Neural progenitor cell (in vitro differentiated cells): ENCODE measurements around the gene ERMP1. TPM values are rescaled to one million over a fixed set of nuclear protein-coding genes. Genes with fewer than 3 reads are reported as not detected.

Source experiments
- DNase-seq: peaks from one replicate; pipeline ENCODE4 v3.0.0-alpha.2; 2016; ENCODE audit warnings: low spot score
- H2AFZ ChIP-seq: fragments of 200-600 bp; sonication (generic); replicated peaks from 2 replicates; pipeline ENCODE4 v1.6.1; 2016; ENCODE audit warnings: antibody characterized with exemption
- H3F3A ChIP-seq: fragments of 200-600 bp; sonication (generic); 2 replicates; pipeline ENCODE4 v1.6.1; 2016; ENCODE audit warnings: antibody characterized with exemption, low read depth
- H3K27ac ChIP-seq: fragments of 200-600 bp; sonication (generic); 2 replicates; pipeline ENCODE4 v1.5.1; 2016; ENCODE audit warnings: mild to moderate bottlenecking
- H3K27me3 ChIP-seq: fragments of 200-600 bp; sonication (generic); 2 replicates; pipeline ENCODE4 v1.6.1; 2016; ENCODE audit warnings: mild to moderate bottlenecking, moderate library complexity
- H3K36me3 ChIP-seq: fragments of 200-600 bp; sonication (generic); 2 replicates; pipeline ENCODE4 v1.5.1; 2016
- H3K4me1 ChIP-seq: fragments of 200-600 bp; sonication (generic); 2 replicates; pipeline ENCODE4 v1.6.1; 2016; ENCODE audit warnings: mixed run types
- H3K4me2 ChIP-seq: fragments of 200-600 bp; sonication (generic); 2 replicates; pipeline ENCODE4 v1.6.1; 2016
- H3K4me3 ChIP-seq: fragments of 200-600 bp; sonication (generic); 2 replicates; pipeline ENCODE4 v1.5.1; 2016
- H3K79me2 ChIP-seq: fragments of 200-600 bp; sonication (generic); 2 replicates; pipeline ENCODE4 v1.6.1; 2016; ENCODE audit warnings: low read depth
- H3K9ac ChIP-seq: fragments of 200-600 bp; sonication (generic); 2 replicates; pipeline ENCODE4 v1.6.1; 2016
- H3K9me3 ChIP-seq: fragments of 200-600 bp; sonication (generic); 2 replicates; pipeline ENCODE4 v1.5.1; 2016; ENCODE audit warnings: low read depth
- H4K20me1 ChIP-seq: fragments of 200-600 bp; sonication (generic); 2 replicates; pipeline ENCODE4 v1.6.1; 2016; ENCODE audit warnings: low read depth
- H3K27ac Mint-ChIP-seq: 3 replicates; pipeline ENCODE4 v1.8.0; 2021; ENCODE audit warnings: mixed read lengths
- H3K27me3 Mint-ChIP-seq: 2 replicates; pipeline ENCODE4 v1.8.0; 2022; ENCODE audit warnings: low read depth, mild to moderate bottlenecking, inconsistent platforms, moderate library complexity, mixed read lengths; ENCODE audit not compliant: insufficient read depth
- H3K36me3 Mint-ChIP-seq: 3 replicates; pipeline ENCODE4 v1.8.0; 2021; ENCODE audit warnings: mixed read lengths
- H3K4me1 Mint-ChIP-seq: 3 replicates; pipeline ENCODE4 v1.8.0; 2021; ENCODE audit warnings: mixed read lengths
- H3K4me3 Mint-ChIP-seq: 3 replicates; pipeline ENCODE4 v1.8.0; 2021; ENCODE audit warnings: mild to moderate bottlenecking, moderate library complexity, mixed read lengths
- H3K9me3 Mint-ChIP-seq: 3 replicates; pipeline ENCODE4 v1.8.0; 2020; ENCODE audit warnings: mixed read lengths
- CTCF ChIP-seq: fragments of 200-600 bp; sonication (generic); IDR thresholded peaks from 2 replicates; pipeline ENCODE4 v1.5.1; 2017; ENCODE audit warnings: antibody characterized with exemption, mild to moderate bottlenecking
- EZH2 ChIP-seq: fragments of 200-600 bp; sonication (generic); IDR thresholded peaks from 2 replicates; pipeline ENCODE4 v1.6.1; 2017; ENCODE audit warnings: antibody characterized with exemption, mild to moderate bottlenecking, moderate library complexity
- EZH2phosphoT487 ChIP-seq: fragments of 200-600 bp; sonication (generic); IDR thresholded peaks from 2 replicates; pipeline ENCODE4 v1.6.1; 2017; ENCODE audit warnings: antibody characterized with exemption
- total RNA-seq: library from RNA; depleted of rRNA; stranded (reverse); fragments of >200 nt; gene quantifications from 2 replicates; pipeline ENCODE4 v1.2.3, GENCODE V29; 2015; ENCODE audit warnings: low replicate concordance

ERMP1 gene
- total RNA-seq, 1 donor from 2014 or later, result 25.5 TPM

- H3K9ac ChIP-seq, result no peak overlapping the region
- Mint-ChIP-seq H3K27ac (no peak overlapping the region), H3K9me3 (no peaks in the 10 kb centered on the region)
These were observed 36.6 kb downstream of the ERMP1 start for GRCh38 chr9:5796298-5796697.

GRCh38 chr9:5793812-5794211, 39.1 kb downstream of the ERMP1 start:
- H3K4me3 Mint-ChIP-seq, result no peak overlapping the region
- no peaks in the 10 kb centered on the region for H3K9me3 ChIP-seq
- H4K20me1 ChIP-seq, result no peaks in the 10 kb centered on the region
- no peaks in the 10 kb centered on the region for H3K79me2 ChIP-seq
- no peaks in the 10 kb centered on the region for H3K27me3 ChIP-seq
- H3K4me1 ChIP-seq, result no peaks in the 10 kb centered on the region
- no peaks in the 10 kb centered on the region for H3K27me3 Mint-ChIP-seq
- DNase-seq, result no peak
- H3K4me2 ChIP-seq, result no peak overlapping the region
- H3K36me3 ChIP-seq, result no peaks in the 10 kb centered on the region
- H3K4me1 Mint-ChIP-seq, result no peaks in the 10 kb centered on the region
- peaks cover 9% of the 10 kb centered on the region for H3K36me3 Mint-ChIP-seq
- H3K4me3 ChIP-seq, result no peak overlapping the region
- no peaks in the 10 kb centered on the region for H3K9me3 Mint-ChIP-seq
- TF ChIP-seq EZH2phosphoT487 (no peak), EZH2 (no peak), CTCF (no peak)
- H3F3A ChIP-seq, result no peaks in the 10 kb centered on the region
- no peak overlapping the region for H3K27ac Mint-ChIP-seq
- no peak overlapping the region for H2AFZ ChIP-seq
- no peak overlapping the region for H3K27ac ChIP-seq
- H3K9ac ChIP-seq, result no peak overlapping the region

More at GRCh38 chr9:5796298-5796697, 36.6 kb downstream of the ERMP1 start:
- no peak for DNase-seq
- Mint-ChIP-seq H3K4me3 (no peak overlapping the region), H3K36me3 (peaks cover 5% of the 10 kb centered on the region), H3K4me1 (no peaks in the 10 kb centered on the region), H3K27me3 (no peaks in the 10 kb centered on the region)
- H3F3A ChIP-seq, result no peaks in the 10 kb centered on the region
- no peaks in the 10 kb centered on the region for H3K4me1 ChIP-seq
- no peaks in the 10 kb centered on the region for H3K36me3 ChIP-seq
- no peak overlapping the region for H3K27ac ChIP-seq
- no peak overlapping the region for H3K4me2 ChIP-seq
- no peak overlapping the region for H3K4me3 ChIP-seq
- TF ChIP-seq EZH2phosphoT487 (no peak), CTCF (no peak), EZH2 (no peak)
- H3K79me2 ChIP-seq, result no peaks in the 10 kb centered on the region
- no peaks in the 10 kb centered on the region for H4K20me1 ChIP-seq
- no peak overlapping the region for H2AFZ ChIP-seq
- no peaks in the 10 kb centered on the region for H3K9me3 ChIP-seq
- no peaks in the 10 kb centered on the region for H3K27me3 ChIP-seq

GRCh38 chr9:5791870-5792269, 41.0 kb downstream of the ERMP1 start:
- no peak overlapping the region for H3K4me2 ChIP-seq
- no peak overlapping the region for H2AFZ ChIP-seq
- no peak for DNase-seq
- no peaks in the 10 kb centered on the region for H3K27me3 Mint-ChIP-seq
- H3K79me2 ChIP-seq, result no peaks in the 10 kb centered on the region
- no peak overlapping the region for H3K4me3 ChIP-seq
- H4K20me1 ChIP-seq, result no peaks in the 10 kb centered on the region
- no peaks in the 10 kb centered on the region for H3K4me1 ChIP-seq
- H3K4me3 Mint-ChIP-seq, result no peak overlapping the region
- no peaks in the 10 kb centered on the region for H3K9me3 ChIP-seq
- no peaks in the 10 kb centered on the region for H3K4me1 Mint-ChIP-seq
- H3K9me3 Mint-ChIP-seq, result no peaks in the 10 kb centered on the region
- peaks cover 9% of the 10 kb centered on the region for H3K36me3 Mint-ChIP-seq
- no peak overlapping the region for H3K27ac ChIP-seq
- H3K9ac ChIP-seq, result no peak overlapping the region
- H3F3A ChIP-seq, result no peaks in the 10 kb centered on the region
- no peaks in the 10 kb centered on the region for H3K27me3 ChIP-seq
- H3K27ac Mint-ChIP-seq, result no peak overlapping the region
- TF ChIP-seq EZH2phosphoT487 (no peak), CTCF (no peak), EZH2 (no peak)
- no peaks in the 10 kb centered on the region for H3K36me3 ChIP-seq
